ENCODE data around the gene PTPRF. TPM values are rescaled to one million over a fixed set of nuclear protein-coding genes. Genes with fewer than 3 reads are reported as not detected.

The PTPRF gene
- total and polyA plus RNA-seq, 8 donors, result 123 to 279 (median 195) TPM

DNA sequence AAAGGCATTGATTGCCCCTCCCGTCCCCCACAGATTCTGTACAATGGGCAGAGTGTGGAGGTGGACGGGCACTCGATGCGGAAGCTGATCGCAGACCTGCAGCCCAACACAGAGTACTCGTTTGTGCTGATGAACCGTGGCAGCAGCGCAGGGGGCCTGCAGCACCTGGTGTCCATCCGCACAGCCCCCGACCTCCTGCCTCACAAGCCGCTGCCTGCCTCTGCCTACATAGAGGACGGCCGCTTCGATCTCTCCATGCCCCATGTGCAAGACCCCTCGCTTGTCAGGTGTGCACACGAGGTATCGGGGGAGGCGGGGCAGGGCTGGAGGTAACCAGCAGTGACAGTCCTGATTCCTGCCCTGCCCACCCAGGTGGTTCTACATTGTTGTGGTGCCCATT lies 74.5 kb downstream of the PTPRF start:
- Histone ChIP-seq H3K4me3 (no peak overlapping the region), H3K27me3 (no peaks in the 10 kb centered on the region), H3K9me3 (no peaks in the 10 kb centered on the region), H3K4me1 (no peaks in the 10 kb centered on the region), H3K27ac (no peak overlapping the region), H3K36me3 (peaks cover 0 to 62% of the 10 kb centered on the region in 2 donors)
- intact Hi-C loops (cut with DNase I), result no loop called here
- no peak for DNase-seq
- no peak for ATAC-seq
- TF ChIP-seq, protein P1, sequence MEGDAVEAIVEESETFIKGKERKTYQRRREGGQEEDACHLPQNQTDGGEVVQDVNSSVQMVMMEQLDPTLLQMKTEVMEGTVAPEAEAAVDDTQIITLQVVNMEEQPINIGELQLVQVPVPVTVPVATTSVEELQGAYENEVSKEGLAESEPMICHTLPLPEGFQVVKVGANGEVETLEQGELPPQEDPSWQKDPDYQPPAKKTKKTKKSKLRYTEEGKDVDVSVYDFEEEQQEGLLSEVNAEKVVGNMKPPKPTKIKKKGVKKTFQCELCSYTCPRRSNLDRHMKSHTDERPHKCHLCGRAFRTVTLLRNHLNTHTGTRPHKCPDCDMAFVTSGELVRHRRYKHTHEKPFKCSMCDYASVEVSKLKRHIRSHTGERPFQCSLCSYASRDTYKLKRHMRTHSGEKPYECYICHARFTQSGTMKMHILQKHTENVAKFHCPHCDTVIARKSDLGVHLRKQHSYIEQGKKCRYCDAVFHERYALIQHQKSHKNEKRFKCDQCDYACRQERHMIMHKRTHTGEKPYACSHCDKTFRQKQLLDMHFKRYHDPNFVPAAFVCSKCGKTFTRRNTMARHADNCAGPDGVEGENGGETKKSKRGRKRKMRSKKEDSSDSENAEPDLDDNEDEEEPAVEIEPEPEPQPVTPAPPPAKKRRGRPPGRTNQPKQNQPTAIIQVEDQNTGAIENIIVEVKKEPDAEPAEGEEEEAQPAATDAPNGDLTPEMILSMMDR (IDR thresholded peaks at IDR 0.05), result no peak

DNA sequence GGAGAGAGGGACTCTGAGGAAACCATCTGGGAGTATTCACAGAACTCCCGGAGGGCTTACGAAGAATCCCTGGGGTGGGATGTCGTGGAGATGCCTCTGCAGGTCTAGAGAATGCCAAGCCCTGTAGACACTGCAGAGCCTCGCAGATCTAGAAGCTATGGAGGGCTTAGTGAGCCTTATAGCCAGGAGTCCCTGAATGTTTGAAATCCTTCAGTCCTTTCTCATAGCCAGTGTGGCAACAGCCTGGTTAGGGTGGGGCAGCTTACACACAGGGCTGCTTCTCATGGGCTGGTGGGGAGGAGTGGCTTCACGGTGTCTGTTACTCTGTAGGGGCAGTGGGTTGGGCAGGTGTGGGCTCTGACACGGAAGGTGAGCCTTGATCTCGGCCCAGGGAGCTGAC lies 75.1 kb downstream of the PTPRF start:
- H3K4me1 ChIP-seq, result no peaks in the 10 kb centered on the region
- no peak overlapping the region for H3K27ac ChIP-seq
- DNase-seq (no peak), ATAC-seq (no peak)
- peaks cover 0 to 66% of the 10 kb centered on the region in 2 donors for H3K36me3 ChIP-seq
- H3K9me3 ChIP-seq, result no peaks in the 10 kb centered on the region
- TF ChIP-seq, protein P1 (IDR thresholded peaks at IDR 0.05), result no peak
- H3K4me3 ChIP-seq, result no peak overlapping the region
- intact Hi-C loops (cut with DNase I), result no loop called here
- no peaks in the 10 kb centered on the region for H3K27me3 ChIP-seq

DNA sequence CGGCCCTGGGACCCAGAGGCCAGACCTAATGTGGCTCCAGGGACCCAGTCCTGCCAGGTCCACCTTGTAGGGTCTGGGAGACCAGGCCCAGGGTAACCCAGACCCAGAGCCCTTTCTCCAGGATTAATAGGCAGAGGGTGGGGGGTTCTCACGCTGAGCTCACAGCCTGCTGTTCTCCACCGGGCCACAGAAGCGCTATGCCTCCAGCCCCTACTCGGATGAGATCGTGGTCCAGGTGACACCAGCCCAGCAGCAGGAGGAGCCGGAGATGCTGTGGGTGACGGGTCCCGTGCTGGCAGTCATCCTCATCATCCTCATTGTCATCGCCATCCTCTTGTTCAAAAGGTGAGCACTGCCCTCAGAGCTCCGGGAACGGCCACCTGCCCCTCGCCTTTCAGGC lies 75.9 kb downstream of the PTPRF start:
- ATAC-seq (no peak), DNase-seq (no peak)
- TF ChIP-seq, protein P1 (IDR thresholded peaks at IDR 0.05), result no peak
- Histone ChIP-seq H3K4me1 (no peaks in the 10 kb centered on the region), H3K4me3 (no peak overlapping the region), H3K27me3 (no peaks in the 10 kb centered on the region), H3K36me3 (peaks cover 0 to 68% of the 10 kb centered on the region in 2 donors), H3K27ac (no peak overlapping the region), H3K9me3 (no peaks in the 10 kb centered on the region)
- intact Hi-C loops (cut with DNase I), result no loop called here

DNA sequence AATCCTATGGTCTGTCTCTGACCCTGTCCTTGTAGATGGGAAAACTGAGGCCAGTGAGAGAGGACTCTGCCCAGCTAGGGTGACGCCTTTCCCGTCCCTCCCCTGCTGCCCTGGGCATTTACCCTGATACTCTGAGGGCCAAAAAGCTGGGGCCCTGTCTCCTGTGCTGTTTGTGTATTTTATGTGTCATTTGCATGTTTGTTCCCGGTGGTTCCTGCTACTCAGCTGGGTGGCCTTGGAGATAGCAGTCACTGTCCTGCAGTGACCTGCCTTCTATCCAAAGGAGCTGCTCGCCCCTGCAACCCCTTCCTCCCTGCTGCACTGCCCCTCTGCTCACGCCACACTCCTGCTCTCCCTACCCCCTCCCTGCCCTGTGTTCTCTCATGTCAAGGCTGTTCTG lies 78.1 kb downstream of the PTPRF start:
- intact Hi-C loops (cut with DNase I), result no loop called here
- peaks cover 0 to 70% of the 10 kb centered on the region in 2 donors for H3K36me3 ChIP-seq

DNA sequence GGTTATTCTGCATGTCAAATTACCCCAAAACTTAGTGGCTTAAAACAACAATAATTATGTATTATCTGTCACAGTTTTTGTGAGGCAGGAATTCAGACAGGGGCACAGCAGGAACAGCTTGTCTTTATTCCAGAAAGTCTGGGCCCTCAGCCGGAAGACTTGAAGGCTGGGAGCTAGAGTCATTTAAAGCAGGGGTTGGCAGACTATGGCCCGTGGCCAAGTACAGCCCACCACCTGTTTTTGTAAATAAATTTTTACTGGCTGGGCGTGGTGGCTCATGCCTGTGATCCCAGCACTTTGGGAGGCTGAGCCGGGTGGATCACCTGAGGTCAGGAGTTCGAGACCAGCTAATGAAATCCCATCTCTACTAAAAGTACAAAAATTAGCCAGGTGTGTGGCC lies 79.7 kb downstream of the PTPRF start:
- ATAC-seq (no peak), DNase-seq (no peak)
- H3K27me3 ChIP-seq, result no peaks in the 10 kb centered on the region
- no peaks in the 10 kb centered on the region for H3K4me1 ChIP-seq
- peaks cover 0 to 63% of the 10 kb centered on the region in 2 donors for H3K36me3 ChIP-seq
- intact Hi-C loops (cut with DNase I), result no loop called here
- H3K27ac ChIP-seq, result no peak overlapping the region
- no peak overlapping the region for H3K4me3 ChIP-seq
- H3K9me3 ChIP-seq, result no peaks in the 10 kb centered on the region
- TF ChIP-seq, protein P1 (IDR thresholded peaks at IDR 0.05), result no peak

More for the DNA sequence above, 78.1 kb downstream of the PTPRF start:
- H3K9me3 ChIP-seq, result no peaks in the 10 kb centered on the region
- H3K4me1 ChIP-seq, result no peaks in the 10 kb centered on the region
- H3K27ac ChIP-seq, result no peak overlapping the region
- TF ChIP-seq, protein P1 (IDR thresholded peaks at IDR 0.05), result no peak
- DNase-seq, result no peak
- ATAC-seq, result no peak
- H3K27me3 ChIP-seq, result no peaks in the 10 kb centered on the region
- H3K4me3 ChIP-seq, result no peak overlapping the region

Measured in left lung (tissue), 10 donors.